Breast epithelium (tissue), 4 donors: ENCODE data around the gene OXLD1. TPM values are rescaled to one million over a fixed set of nuclear protein-coding genes. Genes with fewer than 3 reads are reported as not detected.
A peak's percentile ranks its signal among the peaks of the same experiment; 100 is the strongest.

Experiments used
- DNase-seq, 2 donors: peaks; one replicate each; pipeline ENCODE4 v3.0.0-alpha.2; 2019; ENCODE audit warnings: low spot score in 2 of 2
- H3K27ac ChIP-seq, 2 donors: fragments of 200-600 bp; sonication (generic) in 1 of 2; one replicate each; pipeline ENCODE4 v1.5.1; 2016 to 2019; ENCODE audit warnings: mild to moderate bottlenecking in 1 of 2
- H3K27me3 ChIP-seq, 2 donors: fragments of 200-600 bp; sonication (generic) in 1 of 2; one replicate each; pipeline versions ENCODE4 v1.5.1 to v1.6.0; 2017 to 2019; ENCODE audit warnings: control low read depth in 1 of 2, mild to moderate bottlenecking in 1 of 2
- H3K36me3 ChIP-seq: fragments of 200-600 bp; one replicate; pipeline ENCODE4 v1.5.1; 2019
- H3K4me1 ChIP-seq, 2 donors: fragments of 200-600 bp; sonication (generic); one replicate each; pipeline ENCODE4 v1.5.1; 2016 to 2019; ENCODE audit warnings: control low read depth in 1 of 2
- H3K4me3 ChIP-seq, 3 donors: fragments of 200-600 bp; sonication (generic); 1 replicate in 2 of 3; 2 replicates in 1 of 3; pipeline ENCODE4 v1.5.1; 2016 to 2019; ENCODE audit warnings: mild to moderate bottlenecking in 3 of 3, moderate library complexity in 2 of 3
- H3K9me3 ChIP-seq, 2 donors: fragments of 200-600 bp; sonication (generic) in 1 of 2; one replicate each; pipeline ENCODE4 v1.5.1; 2016 to 2019; ENCODE audit warnings: control low read depth in 1 of 2
- CTCF ChIP-seq, 3 donors: fragments of 450-650 bp; IDR thresholded peaks; one replicate each; pipeline ENCODE4 v1.5.1; 2016 to 2017; ENCODE audit warnings: antibody characterized with exemption in 3 of 3, mild to moderate bottlenecking in 3 of 3, moderate library complexity in 3 of 3
- POLR2A ChIP-seq: fragments of 450-650 bp; IDR thresholded peaks from one replicate; pipeline ENCODE4 v1.6.1; 2016; ENCODE audit warnings: antibody characterized with exemption, mild to moderate bottlenecking, moderate library complexity
- POLR2AphosphoS5 ChIP-seq, 3 donors: sonication (generic); formaldehyde crosslinking; IDR thresholded peaks; one replicate each; pipeline ENCODE4 v1.6.1; 2017; ENCODE audit warnings: antibody characterized with exemption in 3 of 3
- intact Hi-C: fragments of 100-400 bp; cut with DNase I; formaldehyde crosslinking; loops from one replicate; pipeline ENCODE4 v1.15.1; 2023; ENCODE audit warnings: low total_unique reads
- total RNA-seq, 3 donors: library from RNA; depleted of rRNA; stranded (reverse); fragments of >200 nt; gene quantifications; one replicate each; pipeline ENCODE4 v1.1.0, GENCODE V29; 2016

Gene OXLD1
- total RNA-seq, 3 donors from 2014 or later: 34.4 to 43.6 (median 42.6) TPM

DNA sequence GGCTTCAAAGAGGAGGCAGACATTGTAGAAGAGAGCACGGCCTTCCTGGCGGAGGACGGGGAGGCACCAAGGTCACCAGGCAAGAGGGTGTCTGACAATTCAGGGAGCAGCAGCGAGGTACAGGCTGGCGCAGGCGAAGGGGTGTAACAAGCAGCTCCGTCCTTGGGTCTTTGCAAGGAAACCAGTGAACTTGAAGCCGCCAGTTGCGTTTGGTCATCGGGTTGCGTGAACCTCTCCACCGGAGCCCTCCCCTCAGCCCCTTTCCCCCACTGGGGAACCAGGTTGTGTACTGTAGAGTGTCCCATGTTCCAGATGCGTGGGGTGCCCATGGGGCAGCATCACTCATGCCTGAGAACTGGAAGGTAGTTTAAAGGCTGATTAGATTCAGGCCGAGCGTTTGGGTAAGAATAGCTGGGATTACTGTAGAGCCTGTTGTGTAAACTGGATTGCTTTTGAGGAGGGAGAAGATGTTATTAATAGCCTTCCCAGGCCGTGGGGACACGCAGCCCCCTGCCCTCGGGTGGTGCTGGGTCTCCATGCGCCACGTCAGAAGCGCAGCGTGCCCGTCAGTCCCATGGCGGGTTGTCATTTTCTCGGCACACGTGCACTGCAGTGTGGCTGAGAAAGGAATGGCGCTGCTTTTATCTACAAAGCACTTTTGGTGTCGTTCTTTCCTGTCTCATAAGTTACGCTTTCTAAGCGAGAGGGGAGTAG is 39.3 kb upstream of the OXLD1 start:
- Histone ChIP-seq H3K9me3 (no peaks in the 10 kb centered on the region), H3K4me1 (peaks cover 23 to 26% of the 10 kb centered on the region in 2 donors), H3K4me3 (no peak overlapping the region), H3K27me3 (no peaks in the 10 kb centered on the region), H3K27ac (no peak overlapping the region), H3K36me3 (no peaks in the 10 kb centered on the region)
- TF ChIP-seq POLR2A (no peak), CTCF (IDR thresholded peaks at IDR 0.05) (no peak), POLR2AphosphoS5 (IDR thresholded peaks at IDR 0.05) (no peak)
- intact Hi-C loops: no loop called here
- no peak for DNase-seq

DNA sequence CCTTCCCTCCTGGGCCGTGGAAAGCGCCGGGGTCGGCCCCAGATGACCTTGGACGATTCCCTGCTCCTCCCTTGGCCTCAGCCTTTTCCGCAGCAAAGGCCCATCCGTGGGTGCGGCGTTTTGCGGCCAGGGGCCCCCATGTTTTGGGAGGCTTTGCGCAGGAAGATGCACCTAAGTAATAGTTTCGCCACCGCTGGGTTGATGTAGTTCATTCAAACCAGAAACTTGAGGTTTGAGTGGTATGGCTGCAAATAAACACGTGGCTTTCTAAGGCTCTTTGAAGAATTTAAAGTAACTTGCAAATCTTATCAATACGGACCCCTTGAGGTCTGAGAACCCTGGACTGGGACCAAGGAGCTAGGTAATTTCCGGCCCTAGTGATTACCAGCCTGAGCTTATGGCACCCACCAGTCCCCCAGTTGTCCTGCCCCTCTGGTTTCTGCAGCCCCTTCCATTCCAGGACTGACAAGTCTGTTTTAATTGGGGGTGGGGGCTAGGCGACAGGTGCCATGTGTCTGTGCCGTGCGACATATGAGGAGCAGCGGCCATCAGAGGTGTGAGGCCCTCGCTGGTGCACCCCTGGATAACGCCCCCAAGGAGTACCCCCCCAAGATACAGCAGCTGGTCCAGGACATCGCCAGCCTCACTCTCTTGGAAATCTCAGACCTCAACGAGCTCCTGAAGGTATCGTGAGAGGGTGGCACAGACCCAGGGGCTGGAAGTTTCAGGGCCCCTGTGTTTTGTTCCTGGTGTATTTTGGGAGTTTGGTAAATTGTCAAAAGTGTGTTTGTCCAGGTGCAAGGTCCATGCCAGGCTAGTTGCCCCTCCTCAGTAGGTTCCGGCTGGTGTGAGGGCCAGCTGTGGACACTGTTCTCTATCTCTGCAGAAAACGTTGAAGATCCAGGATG is 37.6 kb upstream of the OXLD1 start:
- H3K27ac ChIP-seq: peak overlapping the region; percentile 95
- no peaks in the 10 kb centered on the region for H3K9me3 ChIP-seq
- TF ChIP-seq POLR2A (no peak), CTCF (IDR thresholded peaks at IDR 0.05) (no peak), POLR2AphosphoS5 (IDR thresholded peaks at IDR 0.05) (no peak)
- DNase-seq: no peak
- no peaks in the 10 kb centered on the region for H3K27me3 ChIP-seq
- H3K4me3 ChIP-seq: peak overlapping the region; percentile 73 to 99 (median 81)
- peaks cover 23% of the 10 kb centered on the region in 2 donors for H3K4me1 ChIP-seq
- intact Hi-C loops: no loop called here
- H3K36me3 ChIP-seq: no peaks in the 10 kb centered on the region

DNA sequence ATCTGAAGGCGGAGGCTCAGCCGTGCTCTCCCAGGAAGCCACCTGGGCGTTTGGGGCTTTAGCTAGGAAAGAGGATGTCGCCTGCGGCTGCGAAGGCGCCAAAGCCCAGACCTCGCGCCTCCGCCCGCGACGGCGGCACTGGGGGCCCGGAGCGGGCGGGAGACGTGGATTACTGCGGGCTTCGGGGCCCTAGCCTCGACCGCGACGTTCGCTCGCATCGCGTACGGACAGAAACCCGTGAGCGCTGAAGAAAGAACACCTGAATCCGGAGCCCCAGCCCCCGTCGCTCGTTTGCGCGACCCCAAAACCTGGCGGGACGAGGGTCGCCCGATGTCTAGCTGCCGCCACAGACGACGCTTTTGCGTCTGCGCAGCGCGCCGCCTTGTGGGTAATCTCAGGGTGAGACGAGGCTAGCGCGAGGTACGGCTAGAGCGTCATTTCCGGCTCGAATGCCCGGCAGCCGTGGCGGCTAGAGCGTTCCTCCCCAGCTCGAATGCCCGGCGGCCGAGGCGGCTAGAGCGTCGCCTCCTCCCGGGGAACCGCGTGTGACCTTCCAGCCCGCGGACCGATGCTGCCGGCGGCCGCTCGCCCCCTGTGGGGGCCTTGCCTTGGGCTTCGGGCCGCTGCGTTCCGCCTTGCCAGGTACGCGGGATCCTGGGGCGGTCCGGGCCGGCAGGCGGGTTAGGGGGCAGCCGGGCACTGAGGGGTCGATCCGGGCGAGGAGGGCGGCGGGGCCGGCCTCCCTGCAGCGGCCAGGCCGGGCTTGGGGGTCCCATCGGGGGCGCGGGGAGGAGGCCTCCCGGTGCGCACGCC is 36.7 kb upstream of the OXLD1 start, which contains the start of gene MRPL12:
Gene MRPL12 (plus strand): TSS at position 434 of the 813 bp plus-strand sequence. CDS start 135 bp downstream, at position 569.
- no peaks in the 10 kb centered on the region for H3K9me3 ChIP-seq
- H3K36me3 ChIP-seq: no peaks in the 10 kb centered on the region
- peak within 1 kb of the TSS; percentile 73 to 99 (median 81) for H3K4me3 ChIP-seq
- no peaks in the 10 kb centered on the region for H3K27me3 ChIP-seq
- TF ChIP-seq POLR2AphosphoS5 (IDR thresholded peaks at IDR 0.05) (peak; percentile 93 to 97 (median 96)), POLR2A (peak; percentile 73), CTCF (IDR thresholded peaks at IDR 0.05) (peak in 2 of 3 donors; percentile 38 to 56)
- DNase-seq: peak; percentile 87 to 92
- intact Hi-C loops: no loop called here
- H3K4me1 ChIP-seq: peaks cover 23% of the 10 kb centered on the region in 2 donors
- peak within 1 kb of the TSS; percentile 95 for H3K27ac ChIP-seq

- DNase-seq: no peak
- H3K36me3 ChIP-seq: peaks cover 3% of the 10 kb centered on the region
- H3K27ac ChIP-seq: peak overlapping the region; percentile 38 to 95
- no peaks in the 10 kb centered on the region for H3K9me3 ChIP-seq
- peaks cover 23% of the 10 kb centered on the region in 2 donors for H3K4me1 ChIP-seq
- TF ChIP-seq POLR2AphosphoS5 (IDR thresholded peaks at IDR 0.05): no peak
- peak overlapping the region; percentile 73 to 99 (median 81) for H3K4me3 ChIP-seq
- intact Hi-C loops: no loop called here
- no peaks in the 10 kb centered on the region for H3K27me3 ChIP-seq
These were observed 35.1 kb upstream of the OXLD1 start for GRCh38 chr17:81701288-81702071.
